Loucy (cell line): Measurements from ENCODE around the gene DCAKD.

Experiments
- H2AFZ ChIP-seq: fragments of 200-600 bp; sonication (generic); 2 replicates; pipeline ENCODE4 v1.6.0; 2016; ENCODE audit warnings: antibody characterized with exemption, mild to moderate bottlenecking, low read length, moderate library complexity
- H3F3A ChIP-seq: fragments of 200-600 bp; 2 replicates; pipeline ENCODE4 v1.6.0; 2016; ENCODE audit warnings: antibody characterized with exemption, low read depth, mild to moderate bottlenecking
- H3K27me3 ChIP-seq: fragments of 200-600 bp; sonication (generic); 2 replicates; pipeline ENCODE4 v1.6.1; 2014; ENCODE audit warnings: low read length, mild to moderate bottlenecking; ENCODE audit not compliant: insufficient read depth, poor library complexity, severe bottlenecking
- H3K36me3 ChIP-seq: fragments of 200-600 bp; sonication (generic); 2 replicates; pipeline ENCODE4 v1.6.1; 2016; ENCODE audit warnings: low read length; ENCODE audit not compliant: insufficient read depth
- H3K4me1 ChIP-seq: fragments of 200-600 bp; sonication (generic); 2 replicates; pipeline ENCODE4 v1.5.1; 2014; ENCODE audit warnings: low read length, mild to moderate bottlenecking; ENCODE audit not compliant: insufficient read depth, poor library complexity, severe bottlenecking
- H3K4me2 ChIP-seq: fragments of 200-600 bp; sonication (generic); 2 replicates; pipeline ENCODE4 v1.6.0; 2014; ENCODE audit warnings: antibody characterized with exemption, low read length, low read depth, mild to moderate bottlenecking; ENCODE audit not compliant: poor library complexity, severe bottlenecking
- H3K4me3 ChIP-seq: fragments of 200-600 bp; sonication (generic); 2 replicates; pipeline ENCODE4 v1.5.1; 2014; ENCODE audit warnings: low read length, mild to moderate bottlenecking, mixed read lengths; ENCODE audit not compliant: poor library complexity, severe bottlenecking
- H3K79me2 ChIP-seq: fragments of 200-600 bp; sonication (generic); 2 replicates; pipeline ENCODE4 v1.6.1; 2014; ENCODE audit warnings: low read length; ENCODE audit not compliant: insufficient read depth
- H3K9ac ChIP-seq: fragments of 200-600 bp; sonication (generic); 2 replicates; pipeline ENCODE4 v1.6.0; 2014; ENCODE audit warnings: mild to moderate bottlenecking, low read depth, low read length, moderate library complexity; ENCODE audit not compliant: poor library complexity, severe bottlenecking
- H3K9me2 ChIP-seq: fragments of 200-600 bp; sonication (generic); replicated peaks from 2 replicates; pipeline ENCODE4 v1.6.1; 2016; ENCODE audit warnings: low read depth, low read length, mixed read lengths
- H3K9me3 ChIP-seq: fragments of 200-600 bp; sonication (generic); 2 replicates; pipeline ENCODE4 v1.6.1; 2014; ENCODE audit warnings: mild to moderate bottlenecking, antibody characterized with exemption, low read length, low read depth; ENCODE audit not compliant: insufficient read depth
- H4K20me1 ChIP-seq: fragments of 200-600 bp; sonication (generic); 2 replicates; pipeline ENCODE4 v1.6.0; 2014; ENCODE audit warnings: antibody characterized with exemption, low read length, mild to moderate bottlenecking; ENCODE audit not compliant: insufficient read depth, poor library complexity, severe bottlenecking
- CTCF ChIP-seq: fragments of 200-600 bp; sonication (generic); conservative IDR thresholded peaks from 2 replicates; pipeline ENCODE4 v1.5.1; 2014; ENCODE audit warnings: mild to moderate bottlenecking, antibody characterized with exemption, low read length
- EZH2phosphoT487 ChIP-seq: fragments of 200-600 bp; IDR thresholded peaks from 2 replicates; pipeline ENCODE4 v1.6.1; 2018; ENCODE audit warnings: antibody characterized with exemption, mild to moderate bottlenecking, moderate library complexity, borderline replicate concordance

The DCAKD gene

GRCh38 chr17:45008216-45008615, 43.2 kb downstream of the DCAKD start:
- Histone ChIP-seq H3F3A (no peaks in the 10 kb centered on the region), H3K4me3 (no peak overlapping the region), H3K9me3 (no peaks in the 10 kb centered on the region), H2AFZ (no peak overlapping the region), H3K36me3 (no peaks in the 10 kb centered on the region), H3K9ac (no peak overlapping the region), H3K79me2 (no peaks in the 10 kb centered on the region), H4K20me1 (no peaks in the 10 kb centered on the region), H3K4me1 (no peaks in the 10 kb centered on the region), H3K27me3 (no peaks in the 10 kb centered on the region), H3K9me2 (no peaks in the 10 kb centered on the region), H3K4me2 (no peak overlapping the region)
- no peak for TF ChIP-seq EZH2phosphoT487
- TF ChIP-seq CTCF, result no peak

GRCh38 chr17:45006927-45007461, 44.4 kb downstream of the DCAKD start:
- H3K36me3 ChIP-seq, result no peaks in the 10 kb centered on the region
- H3K9me3 ChIP-seq, result no peaks in the 10 kb centered on the region
- no peaks in the 10 kb centered on the region for H3F3A ChIP-seq
- no peaks in the 10 kb centered on the region for H4K20me1 ChIP-seq
- no peaks in the 10 kb centered on the region for H3K9me2 ChIP-seq
- no peak overlapping the region for H3K4me2 ChIP-seq
- no peak overlapping the region for H3K9ac ChIP-seq
- H3K27me3 ChIP-seq, result no peaks in the 10 kb centered on the region
- no peak overlapping the region for H2AFZ ChIP-seq
- H3K4me1 ChIP-seq, result no peaks in the 10 kb centered on the region
- no peak overlapping the region for H3K4me3 ChIP-seq
- TF ChIP-seq EZH2phosphoT487 (no peak), CTCF (no peak)
- no peaks in the 10 kb centered on the region for H3K79me2 ChIP-seq

- Histone ChIP-seq H3K36me3 (no peaks in the 10 kb centered on the region), H3K9me2 (no peaks in the 10 kb centered on the region), H3K79me2 (no peaks in the 10 kb centered on the region), H3K4me2 (no peak overlapping the region), H2AFZ (no peak overlapping the region), H3K9me3 (no peaks in the 10 kb centered on the region), H3K9ac (no peak overlapping the region), H3K27me3 (no peaks in the 10 kb centered on the region), H4K20me1 (no peaks in the 10 kb centered on the region), H3K4me1 (no peaks in the 10 kb centered on the region), H3K4me3 (no peak overlapping the region), H3F3A (no peaks in the 10 kb centered on the region)
- TF ChIP-seq EZH2phosphoT487, result no peak
- no peak for TF ChIP-seq CTCF
Observed at GRCh38 chr17:45005700-45006099, 45.7 kb downstream of the DCAKD start.
